Fibroblast of the conjunctiva (primary cell): ENCODE measurements around the gene SPATA12.
A peak's percentile ranks its signal among the peaks of the same experiment; 100 is the strongest.
"Not testable (repeated sequence)": the region's sequence is repeated elsewhere in the genome, so short reads cannot be mapped to it uniquely, and the experiment has no call there.

Experiments used
- DNase-seq: peaks from one replicate; pipeline ENCODE4 v3.0.0-alpha.2; 2010; ENCODE audit warnings: low read depth

The SPATA12 gene

DNA sequence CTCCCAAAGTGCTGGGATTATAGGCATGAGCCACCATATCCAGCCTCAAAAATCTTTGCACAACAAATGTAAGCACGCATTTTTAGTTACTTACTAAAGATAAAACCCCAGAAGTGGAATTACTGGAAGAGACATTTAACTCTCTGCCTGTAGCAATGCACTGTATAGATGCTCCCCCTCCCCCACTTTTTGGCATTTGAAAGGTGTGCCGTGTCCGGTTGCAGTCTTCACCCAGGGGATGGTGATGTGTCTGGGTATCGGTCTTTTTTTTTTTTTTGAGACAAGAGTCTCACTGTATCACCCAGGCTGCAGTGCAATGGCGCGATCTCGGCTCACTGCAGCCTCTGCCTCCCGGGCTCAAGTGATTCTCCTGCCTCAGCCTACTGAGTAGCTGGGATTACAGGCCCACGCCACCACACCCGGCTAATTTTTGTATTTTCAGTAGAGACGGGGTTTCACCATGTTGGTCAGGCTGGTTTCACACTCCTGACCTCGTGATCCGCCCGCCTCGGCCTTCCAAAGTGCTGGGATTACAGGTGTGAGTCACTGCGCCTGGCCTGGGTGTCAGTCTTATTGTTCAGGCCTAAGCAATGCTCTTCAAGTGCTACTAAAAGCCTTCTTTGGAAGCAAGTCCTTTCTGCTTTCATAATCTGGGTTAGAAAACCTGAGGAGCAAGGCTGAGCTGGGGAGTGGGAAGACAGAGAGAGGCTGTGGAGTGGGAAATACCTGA, 23.0 kb downstream of the SPATA12 start:
- DNase-seq, result not testable (repeated sequence)

DNA sequence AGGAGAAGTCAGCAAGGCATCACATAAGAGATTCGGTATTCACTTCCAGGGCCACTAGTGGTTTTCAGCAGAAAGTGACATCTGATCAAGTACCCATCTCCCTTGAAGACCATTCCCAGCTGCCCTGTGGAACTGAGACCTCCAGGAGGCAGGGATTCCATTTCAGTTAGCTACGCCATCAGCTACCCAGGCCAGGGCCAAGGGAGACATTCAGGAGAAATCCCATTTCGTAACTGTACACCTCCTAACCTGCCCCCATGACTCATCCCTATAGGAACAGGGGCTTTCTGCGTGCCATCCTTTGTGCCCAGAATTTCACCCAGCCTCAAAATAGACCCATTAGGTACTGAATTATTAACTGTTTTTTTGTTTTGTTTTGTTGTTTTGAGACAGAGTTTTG, 24.7 kb downstream of the SPATA12 start:
- no peak for DNase-seq

GRCh38 chr3:57086201-57086600, 25.7 kb downstream of the SPATA12 start:
- DNase-seq, result no peak

GRCh38 chr3:57087361-57088092, 27.1 kb downstream of the SPATA12 start:
- no peak for DNase-seq

DNA sequence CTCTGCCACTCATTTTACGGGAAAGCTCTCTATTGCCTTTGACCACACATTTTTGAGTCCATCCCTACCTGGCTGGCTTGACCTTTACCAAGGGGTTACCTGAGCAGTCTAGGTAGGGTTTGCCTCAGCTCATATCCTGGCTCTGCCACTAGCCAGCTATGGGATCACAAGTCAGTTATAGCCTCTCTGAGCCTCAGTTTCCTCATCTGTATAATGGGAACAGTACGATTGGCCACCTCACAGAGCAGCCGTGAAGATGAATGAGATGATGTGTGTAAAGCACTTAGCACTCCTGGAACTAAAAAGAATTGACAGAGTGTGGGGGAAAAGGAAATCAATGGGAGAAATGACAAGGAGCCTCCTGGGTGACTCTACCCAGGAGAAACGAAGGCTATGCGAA, 28.0 kb downstream of the SPATA12 start:
- no peak for DNase-seq

GRCh38 chr3:57089043-57089442, 28.6 kb downstream of the SPATA12 start:
- no peak for DNase-seq

GRCh38 chr3:57091521-57092273, 31.2 kb downstream of the SPATA12 start:
- DNase-seq, result no peak

DNA sequence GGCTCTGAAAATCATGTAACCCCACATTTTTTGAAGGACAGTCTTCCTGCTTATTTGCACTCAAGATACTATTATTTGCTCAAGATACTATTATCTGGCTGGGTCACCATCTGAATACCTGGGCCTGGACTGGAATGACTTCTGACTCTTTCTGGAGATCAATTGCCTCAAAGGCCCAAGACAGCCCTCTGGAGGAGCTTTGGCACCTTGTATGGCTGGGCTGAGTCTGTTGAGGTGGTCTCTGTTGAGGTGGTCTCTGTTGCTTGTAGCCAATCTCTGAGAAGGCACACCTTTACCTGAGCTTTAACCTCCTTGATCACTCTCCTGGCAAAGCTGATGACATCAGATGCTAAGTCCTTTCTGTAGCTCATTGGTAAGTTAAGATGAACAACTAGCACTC, 33.0 kb downstream of the SPATA12 start:
- no peak for DNase-seq

DNA sequence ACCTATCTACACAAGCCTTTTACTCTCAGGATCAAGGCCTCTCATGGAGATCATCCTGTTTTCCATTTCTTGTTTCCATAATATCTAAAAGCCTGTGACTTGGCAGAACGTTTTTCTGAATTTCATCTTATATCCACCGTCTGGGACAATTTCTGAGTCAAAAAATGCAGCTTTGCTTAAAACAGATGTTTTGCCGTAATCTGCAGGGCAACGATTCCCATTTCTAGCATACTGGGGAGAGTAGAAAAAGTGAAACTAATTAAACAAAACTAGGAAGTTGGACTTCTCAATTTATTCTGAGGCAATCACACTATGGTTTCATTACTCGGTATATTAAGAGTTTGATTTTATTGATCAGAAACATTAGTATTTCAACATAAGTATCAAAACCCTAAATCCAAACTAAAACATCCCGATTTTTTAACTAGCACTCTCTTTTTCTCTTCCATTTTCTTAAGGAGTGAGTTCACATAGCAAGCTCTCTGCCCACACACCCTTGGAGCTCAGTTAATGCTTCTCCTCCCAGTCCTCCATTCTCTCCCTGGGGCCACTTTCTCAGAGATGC, 33.6 kb downstream of the SPATA12 start:
- DNase-seq, result no peak

DNA sequence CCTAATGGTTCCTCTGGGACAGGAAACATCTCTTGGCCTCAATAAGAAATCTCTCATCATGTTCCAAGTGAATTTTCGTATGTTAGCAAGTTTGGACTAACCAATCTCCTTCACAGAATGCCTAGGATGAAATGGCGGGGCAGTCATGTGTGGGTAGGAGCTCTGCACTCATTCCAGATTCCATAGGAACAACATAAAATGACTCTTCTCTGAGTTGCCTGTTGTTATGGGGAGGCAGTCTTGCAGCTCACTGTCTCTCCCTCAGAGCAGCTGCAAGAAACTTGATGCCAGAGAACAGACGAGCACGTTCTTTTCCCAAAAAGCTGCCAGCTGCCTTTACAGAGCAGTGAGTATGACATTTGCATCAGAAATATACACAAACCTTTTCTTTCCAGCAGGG, 34.1 kb downstream of the SPATA12 start:
- DNase-seq, result peak; percentile 47

- no peak for DNase-seq
Measured at GRCh38 chr3:57095363-57095762, 34.9 kb downstream of the SPATA12 start.

GRCh38 chr3:57097536-57097935, 37.1 kb downstream of the SPATA12 start:
- DNase-seq, result no peak

DNA sequence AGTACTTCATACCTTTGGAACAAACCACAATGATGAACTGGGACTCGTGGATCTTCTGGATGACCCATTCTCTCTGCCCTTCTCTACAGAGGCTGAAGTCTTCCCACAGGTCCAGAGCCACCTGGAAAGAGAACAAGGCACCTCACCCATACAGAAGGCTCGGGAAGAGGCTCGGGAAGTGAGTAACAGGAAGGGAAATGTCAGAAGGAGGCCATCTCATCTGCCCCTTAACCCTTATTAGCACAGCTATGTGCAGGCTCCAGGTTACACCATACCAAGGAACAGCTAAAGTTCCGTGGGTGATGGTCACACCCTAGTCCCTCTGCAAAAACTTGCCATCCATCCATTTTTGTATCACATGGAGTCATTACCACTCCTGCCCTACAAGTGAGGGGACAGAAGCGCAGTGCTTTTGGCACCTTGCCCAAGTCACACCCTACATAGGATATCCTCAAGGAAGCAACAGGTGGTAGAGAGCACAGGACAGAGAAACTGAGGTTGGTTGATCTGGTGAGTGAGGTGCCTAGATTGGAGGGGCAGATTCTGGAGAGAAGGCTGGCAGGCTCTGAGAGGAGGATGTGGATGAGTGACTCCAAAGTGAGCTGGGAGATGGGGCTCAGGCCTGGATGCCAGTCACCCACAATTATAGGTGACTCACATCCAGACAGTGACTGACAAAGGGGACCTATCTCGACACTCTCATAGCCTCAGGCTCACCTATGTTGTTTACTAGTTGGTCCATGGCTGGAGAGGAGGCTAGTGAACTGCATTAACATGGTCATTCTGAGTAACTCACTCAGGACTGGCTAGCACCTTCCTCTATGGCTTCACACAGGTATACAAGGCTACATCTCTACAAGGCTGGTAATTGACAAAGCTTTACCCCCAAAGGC, 38.2 kb downstream of the SPATA12 start:
- no peak for DNase-seq

DNA sequence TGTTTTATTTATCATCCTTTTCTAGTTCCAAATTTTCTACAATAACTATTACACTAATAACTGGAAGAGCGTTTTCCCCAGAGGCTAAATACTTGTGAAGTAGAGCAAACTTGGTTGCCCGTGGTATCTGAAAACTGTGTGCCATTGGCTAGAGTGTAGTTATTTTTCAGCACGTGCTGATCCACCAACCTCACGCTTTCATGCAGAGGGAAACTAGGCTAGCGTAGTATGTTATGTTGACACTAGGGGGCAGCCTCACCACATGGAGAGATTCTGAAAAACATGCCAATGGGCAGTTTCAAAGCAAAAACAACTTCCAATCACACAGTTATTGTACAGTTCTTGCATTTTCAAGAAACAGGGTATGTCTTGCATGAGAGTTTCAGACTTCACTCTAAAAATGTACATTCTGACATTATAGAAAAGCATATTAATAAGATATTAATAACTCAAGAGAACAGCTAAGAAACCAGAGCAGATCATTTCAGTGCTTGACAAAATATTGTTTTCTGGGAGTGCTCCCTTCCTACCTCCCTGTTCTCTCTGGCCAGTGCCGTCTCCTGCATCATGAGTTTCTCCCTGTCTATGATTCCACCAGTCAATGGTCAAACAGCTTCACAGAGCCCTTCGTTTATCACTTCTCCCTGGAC, 39.7 kb downstream of the SPATA12 start:
- peak; percentile 68 for DNase-seq

GRCh38 chr3:57105585-57105984, 45.1 kb downstream of the SPATA12 start:
- DNase-seq, result no peak

DNA sequence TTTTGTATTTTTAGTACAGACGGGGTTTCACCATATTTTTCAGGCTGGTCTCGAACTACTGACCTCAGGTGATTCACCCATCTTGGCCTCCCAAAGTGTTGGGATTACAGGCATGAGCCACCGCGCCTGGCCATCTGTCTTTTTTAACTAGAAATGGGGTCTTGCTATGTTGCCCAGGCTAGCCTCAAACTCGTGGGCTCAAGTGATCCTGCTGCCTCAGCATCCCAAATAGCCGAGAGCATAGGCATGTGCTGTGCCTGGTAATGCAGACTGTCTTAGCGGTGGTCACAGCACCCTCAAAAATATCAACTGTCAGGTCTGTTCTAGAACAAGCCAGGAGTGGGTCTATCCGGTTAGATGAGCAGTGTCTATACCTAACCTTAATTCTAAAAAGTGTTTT, 48.2 kb downstream of the SPATA12 start:
- no peak for DNase-seq

DNA sequence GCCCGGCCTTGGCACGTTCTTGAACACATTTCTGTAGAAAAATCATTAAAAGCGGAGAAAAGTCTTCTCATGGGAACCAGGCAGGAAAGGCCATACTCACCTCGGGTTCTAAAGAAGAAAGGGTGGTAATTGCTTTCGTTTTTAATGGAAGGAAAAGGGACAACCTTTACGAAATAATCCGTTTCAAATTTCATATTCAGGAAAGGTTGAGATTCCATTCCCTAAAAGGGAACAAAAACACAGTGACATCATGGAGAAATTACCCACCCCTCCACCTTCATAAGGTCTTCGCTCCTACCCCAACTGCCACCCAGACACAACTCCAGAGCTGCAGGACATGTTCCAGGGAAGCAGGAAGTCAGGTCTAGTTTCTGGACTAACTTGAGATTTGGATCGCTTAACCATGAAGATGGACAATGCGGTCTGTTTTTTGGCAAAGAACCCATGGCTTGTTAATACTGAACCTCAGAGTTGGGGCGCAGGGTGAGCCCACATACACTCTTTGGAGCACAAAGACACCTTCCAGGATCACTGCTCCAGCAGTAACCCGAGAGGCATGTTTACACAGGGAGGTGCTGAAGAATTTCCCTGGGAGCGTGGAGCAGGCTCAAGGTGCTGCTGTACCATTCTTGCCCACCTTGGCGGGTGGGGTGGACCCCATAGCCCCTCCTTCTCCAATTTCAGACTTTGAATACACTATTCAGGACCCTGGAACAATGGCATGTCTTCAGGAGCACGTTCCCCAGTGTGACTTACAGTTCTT, 49.2 kb downstream of the SPATA12 start:
- no peak for DNase-seq

GRCh38 chr3:57110214-57110613, 49.8 kb downstream of the SPATA12 start:
- no peak for DNase-seq

DNA sequence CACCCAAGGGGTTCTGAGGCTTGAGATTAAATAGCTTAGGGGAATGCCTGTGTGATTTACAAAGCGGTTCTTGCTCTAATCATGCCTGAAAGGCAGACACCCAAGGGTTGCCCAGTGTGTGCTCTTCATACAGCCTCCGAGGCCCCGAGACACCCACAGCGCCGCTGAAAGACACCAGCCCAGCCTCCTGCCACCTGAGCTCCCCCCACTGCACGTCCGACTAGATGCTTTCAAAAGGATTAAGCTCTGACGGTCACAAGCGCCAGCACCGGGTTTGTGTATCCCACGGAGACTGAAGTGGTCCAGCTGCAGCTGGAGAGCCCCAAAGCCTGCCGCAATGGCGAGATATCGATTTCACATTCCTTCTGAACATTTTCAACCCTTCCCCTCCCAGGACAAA, 50.3 kb downstream of the SPATA12 start:
- DNase-seq, result no peak

DNA sequence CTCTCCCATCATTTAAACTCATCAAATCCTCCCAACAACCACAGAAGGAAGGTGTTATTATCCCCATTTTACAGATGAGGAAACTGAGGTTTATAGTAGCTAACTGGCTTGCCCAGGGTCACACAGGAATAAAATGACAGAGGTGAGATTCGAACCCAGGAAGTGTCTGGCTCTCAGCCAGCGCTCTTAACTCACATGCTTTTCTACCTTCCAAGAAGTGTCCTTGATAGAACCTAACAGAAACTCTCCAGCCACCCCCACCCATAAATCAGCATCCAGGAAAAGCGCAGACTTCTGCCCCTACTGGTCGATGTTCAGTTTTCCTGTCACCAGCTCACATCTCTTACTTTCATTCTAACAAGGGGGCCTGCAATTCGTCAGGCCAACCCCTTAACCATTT, 51.7 kb downstream of the SPATA12 start:
- DNase-seq, result no peak
